K562 (cell line): Measurements from ENCODE around the gene CPT1B.

Source experiments
- EZH2 ChIP-seq: IDR thresholded peaks from 2 replicates; pipeline ENCODE4 v1.6.1; 2012; ENCODE audit warnings: low read depth, mild to moderate bottlenecking, inconsistent platforms, low read length, borderline replicate concordance
- HMG20B ChIP-seq: fragments of 250-450 bp; sonication (Bioruptor Pico); IDR thresholded peaks from 2 replicates; pipeline ENCODE4 v1.5.0; 2021; ENCODE audit warnings: mild to moderate bottlenecking
- TAF1 ChIP-seq: IDR thresholded peaks from 2 replicates; pipeline ENCODE4 v1.6.1; 2011; ENCODE audit warnings: mild to moderate bottlenecking, low read length, moderate library complexity; ENCODE audit not compliant: insufficient read depth, control insufficient read depth, severe bottlenecking; ENCODE audit errors: extremely low read depth
- TF ChIP-seq, protein P1 (sequence below), 3 experiments: IDR thresholded peaks in 2 of 3; conservative IDR thresholded peaks in 1 of 3; 2 replicates each; pipeline ENCODE4 v1.5.1; 2011 to 2012; ENCODE audit warnings: low read length in 3 of 3, mild to moderate bottlenecking in 3 of 3, control low read depth in 2 of 3, improper control_type of control experiment in 1 of 3, inconsistent platforms in 1 of 3, low read depth in 1 of 3, mixed read lengths in 1 of 3, moderate library complexity in 1 of 3; ENCODE audit not compliant: insufficient read depth in 2 of 3

DNA sequence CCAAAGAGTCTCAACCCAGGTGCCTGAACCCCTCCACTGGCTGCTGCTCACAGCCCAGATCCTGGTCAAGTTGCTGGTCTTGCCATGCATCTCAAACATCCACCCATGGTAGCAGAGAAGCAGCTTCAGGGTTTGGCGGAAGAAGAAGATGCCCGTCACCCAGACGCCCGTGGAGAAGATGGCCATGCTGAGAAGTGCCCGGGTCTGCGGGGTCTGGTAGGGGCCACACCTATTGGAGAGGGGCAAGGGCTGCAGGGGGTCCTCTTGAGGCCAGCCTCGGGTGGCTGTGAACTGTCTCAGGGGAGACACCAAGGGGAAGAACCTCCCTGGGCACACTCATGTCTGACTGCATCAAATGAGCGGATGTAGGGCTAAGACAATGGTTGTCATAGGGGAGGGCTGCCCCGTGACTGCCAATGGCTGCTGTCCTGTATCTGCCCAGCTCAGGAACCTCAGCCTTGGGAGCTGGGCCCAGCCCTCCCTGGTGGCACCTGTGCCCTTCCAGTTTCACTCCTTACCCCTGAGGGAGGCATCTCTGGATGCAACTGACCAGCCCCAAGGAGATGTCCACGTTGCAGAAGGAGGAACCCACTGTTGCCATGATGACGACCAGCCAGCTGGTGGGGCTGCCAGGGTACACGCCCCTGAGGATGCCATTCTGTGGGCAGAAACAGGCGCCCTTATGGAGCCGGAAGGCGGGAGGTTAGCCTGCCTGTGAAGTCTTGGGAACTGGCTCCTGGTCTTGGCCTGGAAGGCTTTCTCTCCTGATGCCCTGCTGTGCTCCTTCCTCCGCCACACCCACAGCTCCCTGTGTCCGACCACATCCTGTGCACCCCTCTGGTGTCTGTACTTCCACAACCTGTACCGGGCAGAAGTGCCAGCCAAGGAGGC, 1.2 kb downstream of the CPT1B start:
- TF ChIP-seq, protein P1, sequence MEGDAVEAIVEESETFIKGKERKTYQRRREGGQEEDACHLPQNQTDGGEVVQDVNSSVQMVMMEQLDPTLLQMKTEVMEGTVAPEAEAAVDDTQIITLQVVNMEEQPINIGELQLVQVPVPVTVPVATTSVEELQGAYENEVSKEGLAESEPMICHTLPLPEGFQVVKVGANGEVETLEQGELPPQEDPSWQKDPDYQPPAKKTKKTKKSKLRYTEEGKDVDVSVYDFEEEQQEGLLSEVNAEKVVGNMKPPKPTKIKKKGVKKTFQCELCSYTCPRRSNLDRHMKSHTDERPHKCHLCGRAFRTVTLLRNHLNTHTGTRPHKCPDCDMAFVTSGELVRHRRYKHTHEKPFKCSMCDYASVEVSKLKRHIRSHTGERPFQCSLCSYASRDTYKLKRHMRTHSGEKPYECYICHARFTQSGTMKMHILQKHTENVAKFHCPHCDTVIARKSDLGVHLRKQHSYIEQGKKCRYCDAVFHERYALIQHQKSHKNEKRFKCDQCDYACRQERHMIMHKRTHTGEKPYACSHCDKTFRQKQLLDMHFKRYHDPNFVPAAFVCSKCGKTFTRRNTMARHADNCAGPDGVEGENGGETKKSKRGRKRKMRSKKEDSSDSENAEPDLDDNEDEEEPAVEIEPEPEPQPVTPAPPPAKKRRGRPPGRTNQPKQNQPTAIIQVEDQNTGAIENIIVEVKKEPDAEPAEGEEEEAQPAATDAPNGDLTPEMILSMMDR (IDR thresholded peaks at IDR 0.05 in 2 of 3, conservative IDR thresholded peaks at IDR 0.05 in 1 of 3; ENCODE audit: insufficient read depth in 2 of 3, low read depth in 1 of 3, low read length in 3 of 3) = no peak
- TF ChIP-seq HMG20B (CRISPR knock-in tag) = no peak
- no peak for TF ChIP-seq EZH2
- TF ChIP-seq TAF1 = no peak
